Neural cell (in vitro differentiated cells): ENCODE data around the gene ATP5ME.

ENCODE experiments used
- EP300 ChIP-seq: fragments of 450-650 bp; conservative IDR thresholded peaks from 2 replicates; pipeline ENCODE4 v1.6.1; 2014; ENCODE audit warnings: antibody characterized with exemption, mild to moderate bottlenecking, moderate library complexity; ENCODE audit not compliant: poor library complexity, severe bottlenecking
- EZH2 ChIP-seq: fragments of 200-600, 300-800 bp; shearing (Covaris generic), sonication (generic); IDR thresholded peaks from 2 replicates; pipeline ENCODE4 v1.6.1; 2014; ENCODE audit warnings: antibody characterized with exemption, low read length, borderline replicate concordance, mild to moderate bottlenecking; ENCODE audit not compliant: insufficient read depth, poor library complexity, severe bottlenecking
- POLR2AphosphoS5 ChIP-seq: IDR thresholded peaks from 2 replicates; pipeline ENCODE4 v1.6.1; 2012
- RAD21 ChIP-seq: fragments of 450-650 bp; conservative IDR thresholded peaks from 2 replicates; pipeline ENCODE4 v1.6.1; 2014; ENCODE audit warnings: antibody characterized with exemption, mild to moderate bottlenecking, moderate library complexity
- TF ChIP-seq, protein P1 (sequence below): fragments of 450-650 bp; IDR thresholded peaks from 2 replicates; pipeline ENCODE4 v1.5.1; 2014; ENCODE audit warnings: antibody characterized with exemption, mild to moderate bottlenecking, moderate library complexity; ENCODE audit not compliant: poor library complexity, severe bottlenecking

DNA sequence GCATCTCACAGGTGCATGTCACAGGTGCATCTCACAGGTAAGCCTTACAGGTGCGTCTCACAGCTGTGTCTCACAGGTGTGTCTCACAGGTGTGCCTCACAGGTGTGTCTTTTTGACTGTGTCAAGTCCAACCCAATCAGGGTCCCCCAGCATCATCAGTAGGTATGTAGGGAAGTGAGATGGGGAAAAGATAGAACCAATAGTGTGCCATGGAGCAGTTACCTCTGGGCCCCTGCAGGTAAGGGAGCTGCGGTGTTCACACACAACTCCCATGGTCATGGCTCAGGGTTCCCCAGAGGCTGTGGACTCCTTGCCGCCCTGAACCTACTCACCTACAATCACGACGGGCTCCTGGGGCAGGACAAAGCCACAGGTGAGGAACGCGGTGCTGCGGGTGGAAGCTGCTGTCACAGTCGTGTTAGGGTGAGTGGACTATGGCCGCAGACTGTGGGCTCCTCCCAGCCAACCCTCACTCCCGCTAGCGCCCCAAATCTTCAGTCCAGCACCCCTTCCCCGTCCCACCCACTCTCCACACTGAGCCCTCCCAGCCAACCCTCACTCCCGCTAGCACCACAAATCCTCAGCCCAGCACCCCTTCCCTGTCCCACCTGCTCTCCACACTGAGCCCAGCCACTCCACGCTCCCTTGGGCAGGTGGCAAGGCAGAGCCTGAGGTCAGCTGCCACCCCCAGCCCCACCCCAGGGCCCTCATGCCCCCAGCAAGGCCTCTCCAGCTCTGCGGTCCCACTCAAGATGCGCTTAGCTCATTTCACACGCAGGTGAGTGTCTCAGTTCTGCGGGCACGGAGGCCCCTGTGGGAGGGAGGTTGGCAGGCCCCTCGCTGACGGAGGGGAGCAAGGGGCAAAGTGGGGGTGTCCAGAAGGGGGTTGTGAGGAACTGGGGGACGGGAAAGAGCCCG lies 50.8 kb downstream of the ATP5ME start:
- TF ChIP-seq, protein P1, sequence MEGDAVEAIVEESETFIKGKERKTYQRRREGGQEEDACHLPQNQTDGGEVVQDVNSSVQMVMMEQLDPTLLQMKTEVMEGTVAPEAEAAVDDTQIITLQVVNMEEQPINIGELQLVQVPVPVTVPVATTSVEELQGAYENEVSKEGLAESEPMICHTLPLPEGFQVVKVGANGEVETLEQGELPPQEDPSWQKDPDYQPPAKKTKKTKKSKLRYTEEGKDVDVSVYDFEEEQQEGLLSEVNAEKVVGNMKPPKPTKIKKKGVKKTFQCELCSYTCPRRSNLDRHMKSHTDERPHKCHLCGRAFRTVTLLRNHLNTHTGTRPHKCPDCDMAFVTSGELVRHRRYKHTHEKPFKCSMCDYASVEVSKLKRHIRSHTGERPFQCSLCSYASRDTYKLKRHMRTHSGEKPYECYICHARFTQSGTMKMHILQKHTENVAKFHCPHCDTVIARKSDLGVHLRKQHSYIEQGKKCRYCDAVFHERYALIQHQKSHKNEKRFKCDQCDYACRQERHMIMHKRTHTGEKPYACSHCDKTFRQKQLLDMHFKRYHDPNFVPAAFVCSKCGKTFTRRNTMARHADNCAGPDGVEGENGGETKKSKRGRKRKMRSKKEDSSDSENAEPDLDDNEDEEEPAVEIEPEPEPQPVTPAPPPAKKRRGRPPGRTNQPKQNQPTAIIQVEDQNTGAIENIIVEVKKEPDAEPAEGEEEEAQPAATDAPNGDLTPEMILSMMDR, result no peak
- TF ChIP-seq POLR2AphosphoS5, result no peak
- no peak for TF ChIP-seq EZH2
- TF ChIP-seq RAD21, result no peak
- no peak for TF ChIP-seq EP300
